ENCODE measurements around the gene RBM47.

- TF ChIP-seq EZH2 (IDR thresholded peaks at IDR 0.05; ENCODE audit: borderline replicate concordance, insufficient read depth, low read length, poor library complexity, severe bottlenecking) (no peak), RAD21 (conservative IDR thresholded peaks at IDR 0.05) (no peak), EP300 (conservative IDR thresholded peaks at IDR 0.05; ENCODE audit: poor library complexity, severe bottlenecking) (no peak), SMC3 (conservative IDR thresholded peaks at IDR 0.05; ENCODE audit: poor library complexity) (no peak)
- TF ChIP-seq, protein P1, sequence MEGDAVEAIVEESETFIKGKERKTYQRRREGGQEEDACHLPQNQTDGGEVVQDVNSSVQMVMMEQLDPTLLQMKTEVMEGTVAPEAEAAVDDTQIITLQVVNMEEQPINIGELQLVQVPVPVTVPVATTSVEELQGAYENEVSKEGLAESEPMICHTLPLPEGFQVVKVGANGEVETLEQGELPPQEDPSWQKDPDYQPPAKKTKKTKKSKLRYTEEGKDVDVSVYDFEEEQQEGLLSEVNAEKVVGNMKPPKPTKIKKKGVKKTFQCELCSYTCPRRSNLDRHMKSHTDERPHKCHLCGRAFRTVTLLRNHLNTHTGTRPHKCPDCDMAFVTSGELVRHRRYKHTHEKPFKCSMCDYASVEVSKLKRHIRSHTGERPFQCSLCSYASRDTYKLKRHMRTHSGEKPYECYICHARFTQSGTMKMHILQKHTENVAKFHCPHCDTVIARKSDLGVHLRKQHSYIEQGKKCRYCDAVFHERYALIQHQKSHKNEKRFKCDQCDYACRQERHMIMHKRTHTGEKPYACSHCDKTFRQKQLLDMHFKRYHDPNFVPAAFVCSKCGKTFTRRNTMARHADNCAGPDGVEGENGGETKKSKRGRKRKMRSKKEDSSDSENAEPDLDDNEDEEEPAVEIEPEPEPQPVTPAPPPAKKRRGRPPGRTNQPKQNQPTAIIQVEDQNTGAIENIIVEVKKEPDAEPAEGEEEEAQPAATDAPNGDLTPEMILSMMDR (IDR thresholded peaks at IDR 0.05; ENCODE audit: poor library complexity, severe bottlenecking) = no peak
These were observed 2.1 kb downstream of the RBM47 start for GRCh38 chr4:40627540-40627939.

All from neural cell (in vitro differentiated cells).